Testis (tissue), 3 donors: ENCODE results near the gene CORO1C. TPM values are rescaled to one million over a fixed set of nuclear protein-coding genes. Genes with fewer than 3 reads are reported as not detected.

Experiments used
- DNase-seq: peaks from one replicate; pipeline ENCODE4 v3.0.0-alpha.2; 2019
- H3K27ac ChIP-seq, 2 donors: fragments of 200-600 bp; sonication (generic); one replicate each; pipeline ENCODE4 v1.5.1; 2019
- H3K27me3 ChIP-seq: fragments of 200-600 bp; sonication (generic); one replicate; pipeline ENCODE4 v1.5.1; 2019
- H3K36me3 ChIP-seq: fragments of 200-600 bp; sonication (generic); one replicate; pipeline ENCODE4 v1.5.1; 2017; ENCODE audit warnings: low read depth; ENCODE audit errors: missing control alignments
- H3K4me1 ChIP-seq: fragments of 200-600 bp; sonication (generic); one replicate; pipeline ENCODE4 v1.5.1; 2019
- H3K4me3 ChIP-seq, 2 donors: fragments of 200-600 bp; sonication (generic); one replicate each; pipeline ENCODE4 v1.5.1; 2017 to 2019
- H3K9me3 ChIP-seq: fragments of 200-600 bp; sonication (generic); one replicate; pipeline ENCODE4 v1.5.1; 2017
- CTCF ChIP-seq, 3 experiments: fragments of 450-650 bp in 2 of 3; fragments of 200-600 bp in 1 of 3; sonication (generic) in 1 of 3; IDR thresholded peaks; one replicate each; pipeline ENCODE4 v1.5.1; 2016 to 2019; ENCODE audit warnings: antibody characterized with exemption in 3 of 3, mild to moderate bottlenecking in 2 of 3, moderate library complexity in 1 of 3
- POLR2A ChIP-seq: fragments of 450-650 bp; IDR thresholded peaks from one replicate; pipeline ENCODE4 v1.6.1; 2017; ENCODE audit warnings: antibody characterized with exemption, mild to moderate bottlenecking, moderate library complexity
- WGBS, 2 donors: methylation state at CpG; one replicate each; pipeline ENCODE4 v1.1.5; 2018; 5-methylcytosine and 5-hydroxymethylcytosine counted together
- intact Hi-C: fragments of 100-400 bp; cut with DNase I; formaldehyde crosslinking; loops from one replicate; pipeline ENCODE4 v1.15.1; 2023; ENCODE audit warnings: low total_unique reads
- polyA plus RNA-seq: library from polyadenylated mRNA; stranded (reverse); fragments of 350-450 nt; fragmentation: Illumina TruSeq; extraction: RNeasy Lipid Tissue Mini Kit (QIAGEN cat#74804); gene quantifications from one replicate; pipeline ENCODE4 v1.2.3, GENCODE V29; 2014; ENCODE audit warnings: low read depth, low replicate concordance; ENCODE audit not compliant: insufficient read depth
- total RNA-seq, 2 donors: library from RNA; depleted of rRNA; stranded (reverse); fragments of >200 nt; gene quantifications; one replicate each; pipeline ENCODE4 v1.2.3, GENCODE V29; 2016

Gene CORO1C
- total and polyA plus RNA-seq, 3 donors from 2014 or later: 57.2 to 73.4 (median 70.2) TPM

GRCh38 chr12:108730365-108731104 lies 783 bp downstream of the CORO1C start:
- Histone ChIP-seq H3K36me3 (no peaks in the 10 kb centered on the region), H3K4me1 (peaks cover 15% of the 10 kb centered on the region), H3K27me3 (no peaks in the 10 kb centered on the region), H3K4me3 (peak overlapping the region; percentile 89 to 90), H3K9me3 (no peaks in the 10 kb centered on the region), H3K27ac (peak overlapping the region; percentile 95 to 97)
- no peak for TF ChIP-seq POLR2A
- TF ChIP-seq CTCF (IDR thresholded peaks at IDR 0.05): no peak
- intact Hi-C loops: no loop called here
- 0 to 1% methylated on average over 22 to 39 of the region's 45 CpGs for WGBS, 2 donors
- DNase-seq: peak; percentile 64

GRCh38 chr12:108729612-108730364 lies 1.5 kb downstream of the CORO1C start:
- Histone ChIP-seq H3K4me1 (peaks cover 15% of the 10 kb centered on the region), H3K9me3 (no peaks in the 10 kb centered on the region), H3K4me3 (peak overlapping the region; percentile 89 to 90), H3K27me3 (no peaks in the 10 kb centered on the region), H3K27ac (peak overlapping the region; percentile 95 to 97), H3K36me3 (no peaks in the 10 kb centered on the region)
- intact Hi-C loops: no loop called here
- DNase-seq: no peak
- 7 to 11% methylated on average over 15 of the region's 15 CpGs for WGBS, 2 donors
- TF ChIP-seq POLR2A (no peak), CTCF (IDR thresholded peaks at IDR 0.05) (no peak)

- Histone ChIP-seq H3K4me3 (no peak overlapping the region), H3K27ac (peak overlapping the region in 1 of 2 donors; percentile 97), H3K9me3 (no peaks in the 10 kb centered on the region), H3K4me1 (peaks cover 19% of the 10 kb centered on the region), H3K27me3 (no peaks in the 10 kb centered on the region), H3K36me3 (no peaks in the 10 kb centered on the region)
- DNase-seq: no peak
- WGBS, 2 donors: 39 to 45% methylated on average over 9 of the region's 9 CpGs
- no peak for TF ChIP-seq CTCF (IDR thresholded peaks at IDR 0.05)
- no peak for TF ChIP-seq POLR2A
- intact Hi-C loops: no loop called here
Observed at GRCh38 chr12:108728820-108729611, 2.3 kb downstream of the CORO1C start.

- DNase-seq: no peak
- H3K9me3 ChIP-seq: no peaks in the 10 kb centered on the region
- H3K27ac ChIP-seq: no peak overlapping the region
- H3K4me3 ChIP-seq: no peak overlapping the region
- TF ChIP-seq CTCF (IDR thresholded peaks at IDR 0.05) (no peak), POLR2A (no peak)
- WGBS, 2 donors: 77 to 78% methylated on average over 7 of the region's 7 CpGs
- no peaks in the 10 kb centered on the region for H3K36me3 ChIP-seq
- intact Hi-C loops: no loop called here
- no peaks in the 10 kb centered on the region for H3K27me3 ChIP-seq
- peaks cover 19% of the 10 kb centered on the region for H3K4me1 ChIP-seq
Observed at GRCh38 chr12:108727868-108728735, 3.2 kb downstream of the CORO1C start.
